SJCRH30 (cell line): Measurements from ENCODE around the gene CADPS2. TPM values are rescaled to one million over a fixed set of nuclear protein-coding genes. Genes with fewer than 3 reads are reported as not detected.
"Not testable (repeated sequence)": the region's sequence is repeated elsewhere in the genome, so short reads cannot be mapped to it uniquely, and the experiment has no call there.

Experiments used
- DNase-seq, 2 experiments: peaks; one replicate each; pipeline ENCODE4 v3.0.0-alpha.2; 2015 to 2020
- H3K27ac ChIP-seq: fragments of 250-450 bp; sonication (Bioruptor Pico); 2 replicates; pipeline ENCODE4 v1.5.1; 2020; ENCODE audit warnings: mild to moderate bottlenecking, moderate library complexity
- H3K27me3 ChIP-seq: fragments of 250-450 bp; sonication (Bioruptor Pico); 2 replicates; pipeline ENCODE4 v1.5.1; 2020; ENCODE audit warnings: mild to moderate bottlenecking, moderate library complexity
- H3K36me3 ChIP-seq: fragments of 250-450 bp; sonication (Bioruptor Pico); 2 replicates; pipeline ENCODE4 v1.5.1; 2020; ENCODE audit warnings: mild to moderate bottlenecking, moderate library complexity
- H3K4me1 ChIP-seq: fragments of 250-450 bp; sonication (Bioruptor Pico); 2 replicates; pipeline ENCODE4 v1.5.1; 2020; ENCODE audit warnings: mild to moderate bottlenecking, moderate library complexity
- H3K4me3 ChIP-seq: fragments of 250-450 bp; sonication (Bioruptor Pico); 2 replicates; pipeline ENCODE4 v1.5.1; 2020; ENCODE audit warnings: mild to moderate bottlenecking, moderate library complexity
- H3K9me3 ChIP-seq: fragments of 250-450 bp; sonication (Bioruptor Pico); replicated peaks from 2 replicates; pipeline ENCODE4 v1.5.1; 2020; ENCODE audit warnings: mild to moderate bottlenecking, moderate library complexity
- total RNA-seq: library from RNA; depleted of rRNA; stranded (reverse); fragments of >200 nt; shearing (Covaris generic); gene quantifications from 2 replicates; pipeline ENCODE4 v1.2.3, GENCODE V29; 2014

Gene CADPS2
- total RNA-seq, 1 experiment from 2014 or later, result not detected

DNA sequence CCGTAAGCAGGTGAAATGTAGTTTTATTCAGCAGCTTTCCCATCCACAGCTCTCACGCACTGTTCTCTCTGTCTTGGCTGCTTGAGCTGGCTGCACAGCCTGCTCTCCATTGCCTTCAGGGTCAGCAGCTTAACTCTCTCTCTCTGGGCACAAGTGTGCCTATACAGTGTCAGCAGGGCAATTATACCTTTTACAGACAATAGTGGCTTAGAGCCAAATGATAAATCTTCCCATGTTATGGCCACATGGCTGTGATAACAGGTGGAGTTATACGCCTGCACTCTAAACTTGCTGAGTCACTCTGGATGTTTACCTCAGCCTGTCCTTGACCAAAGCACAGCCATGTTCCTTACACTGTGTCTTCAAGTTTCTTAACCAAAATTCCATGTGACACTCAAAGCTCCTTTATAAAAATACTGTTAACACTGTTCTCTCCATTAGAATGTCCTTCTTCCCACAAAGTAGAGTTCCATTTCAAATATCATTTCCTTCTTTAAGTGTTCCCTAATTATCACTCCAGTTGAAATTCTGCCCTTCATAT lies 193.4 kb downstream of the CADPS2 start:
- DNase-seq, result no peak
- Histone ChIP-seq H3K36me3 (no peaks in the 10 kb centered on the region), H3K9me3 (no peaks in the 10 kb centered on the region), H3K27me3 (no peaks in the 10 kb centered on the region), H3K4me3 (no peak overlapping the region), H3K4me1 (no peaks in the 10 kb centered on the region), H3K27ac (no peak overlapping the region)

DNA sequence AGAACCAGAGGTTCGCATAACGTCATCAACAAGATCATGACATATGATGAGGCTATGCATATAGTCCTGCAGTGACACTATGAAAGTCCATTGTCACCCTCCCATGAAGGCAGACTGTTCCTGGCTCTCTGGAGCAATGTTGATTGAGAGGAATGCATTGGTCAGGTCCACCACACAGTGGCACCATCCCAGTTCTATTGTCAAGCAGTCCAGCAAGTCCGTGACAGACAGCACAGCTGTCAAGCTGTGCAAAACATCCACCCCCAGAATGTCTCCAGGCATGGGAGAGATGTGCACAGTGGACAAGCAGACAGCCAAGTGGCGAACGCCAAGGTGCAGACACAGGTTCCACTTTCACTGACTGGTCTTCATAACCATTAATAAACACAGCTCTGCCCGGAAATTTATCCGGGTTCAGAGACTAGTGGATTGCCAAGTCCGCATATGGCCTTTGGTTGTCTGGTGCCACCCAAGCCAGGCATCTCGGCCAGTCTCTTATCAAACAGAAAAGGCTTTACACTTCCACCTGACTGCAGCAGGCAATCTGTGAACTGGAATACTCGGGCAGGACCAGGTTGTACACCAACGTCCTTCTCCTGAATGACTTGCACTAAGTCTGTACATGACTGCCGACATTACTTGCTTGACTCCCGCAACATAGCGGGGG lies 194.6 kb downstream of the CADPS2 start:
- no peak for DNase-seq
- no peaks in the 10 kb centered on the region for H3K4me1 ChIP-seq
- H3K9me3 ChIP-seq, result no peaks in the 10 kb centered on the region
- no peak overlapping the region for H3K27ac ChIP-seq
- H3K27me3 ChIP-seq, result no peaks in the 10 kb centered on the region
- H3K4me3 ChIP-seq, result no peak overlapping the region
- no peaks in the 10 kb centered on the region for H3K36me3 ChIP-seq

DNA sequence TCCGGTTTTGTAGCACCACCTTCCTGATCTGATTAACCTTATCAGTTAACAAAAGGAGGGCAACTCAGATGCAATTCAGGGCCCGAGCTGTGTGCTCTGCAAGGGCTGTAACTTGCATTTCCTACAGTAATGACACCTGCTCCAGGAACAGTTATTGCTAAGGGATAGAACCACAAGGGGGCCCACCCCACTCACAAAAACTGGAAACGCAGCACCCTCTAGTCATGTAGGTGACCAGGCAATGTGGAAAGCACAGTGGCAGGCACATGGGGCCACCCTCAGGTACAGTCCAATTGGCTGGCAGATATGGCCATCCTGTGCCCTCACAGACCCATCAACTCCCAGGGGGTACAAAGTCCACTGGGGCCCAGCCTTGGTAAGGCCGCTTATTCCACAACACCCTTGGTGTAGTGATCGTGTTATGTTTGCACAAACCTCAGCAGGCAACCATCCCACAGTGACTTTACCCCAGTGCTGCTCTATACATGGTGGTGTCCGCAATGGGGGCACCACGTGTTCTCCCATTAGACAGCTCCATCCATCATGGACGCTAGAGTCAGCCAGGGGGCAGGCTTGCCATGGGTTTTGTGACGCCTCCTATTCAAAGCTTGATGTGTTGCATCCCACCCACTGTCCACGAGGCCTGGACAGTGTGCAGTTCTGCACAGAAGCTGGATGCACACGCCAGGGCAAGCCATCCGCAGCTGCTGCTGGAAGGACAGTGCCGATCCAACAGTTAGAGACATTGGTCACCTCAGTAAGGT lies 196.7 kb downstream of the CADPS2 start:
- peaks cover 5% of the 10 kb centered on the region; the same call in 1 of the 2 replicates for H3K27me3 ChIP-seq
- no peak overlapping the region for H3K4me3 ChIP-seq
- H3K36me3 ChIP-seq, result no peaks in the 10 kb centered on the region
- no peak for DNase-seq
- no peaks in the 10 kb centered on the region for H3K9me3 ChIP-seq
- no peaks in the 10 kb centered on the region for H3K4me1 ChIP-seq
- H3K27ac ChIP-seq, result no peak overlapping the region

DNA sequence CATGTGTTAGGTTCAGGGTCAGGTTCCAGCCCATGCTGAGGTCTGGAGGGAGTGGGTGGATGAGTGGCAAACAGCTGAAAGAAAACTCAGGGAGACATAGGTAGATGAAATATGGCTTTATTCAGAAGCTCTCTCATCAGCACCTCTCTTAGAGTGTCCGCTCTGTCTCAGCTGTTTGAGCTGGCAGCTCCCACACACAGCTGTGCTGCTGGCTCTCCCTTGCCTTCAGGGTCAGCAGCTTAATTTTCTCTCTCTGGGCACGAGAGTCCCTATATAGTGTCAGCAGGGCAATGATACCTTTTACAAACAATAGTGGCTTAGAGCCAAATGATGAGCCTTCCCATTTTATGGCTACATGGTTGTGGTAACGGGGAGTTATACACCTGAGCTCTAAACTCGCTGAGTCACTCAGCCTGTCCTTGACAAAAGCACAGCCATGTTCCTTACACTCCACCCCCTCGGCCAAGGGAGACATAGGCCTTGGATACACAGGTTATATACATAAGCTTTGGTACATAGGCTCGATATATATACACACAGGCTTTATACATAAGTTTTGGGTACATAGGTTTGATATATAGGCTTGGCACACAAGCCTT lies 197.8 kb downstream of the CADPS2 start:
- H3K27ac ChIP-seq, result no peak overlapping the region
- H3K4me3 ChIP-seq, result no peak overlapping the region
- H3K9me3 ChIP-seq, result no peaks in the 10 kb centered on the region
- no peak for DNase-seq
- no peaks in the 10 kb centered on the region for H3K4me1 ChIP-seq
- H3K36me3 ChIP-seq, result no peaks in the 10 kb centered on the region
- H3K27me3 ChIP-seq, result peaks cover 5% of the 10 kb centered on the region; the same call in 1 of the 2 replicates

DNA sequence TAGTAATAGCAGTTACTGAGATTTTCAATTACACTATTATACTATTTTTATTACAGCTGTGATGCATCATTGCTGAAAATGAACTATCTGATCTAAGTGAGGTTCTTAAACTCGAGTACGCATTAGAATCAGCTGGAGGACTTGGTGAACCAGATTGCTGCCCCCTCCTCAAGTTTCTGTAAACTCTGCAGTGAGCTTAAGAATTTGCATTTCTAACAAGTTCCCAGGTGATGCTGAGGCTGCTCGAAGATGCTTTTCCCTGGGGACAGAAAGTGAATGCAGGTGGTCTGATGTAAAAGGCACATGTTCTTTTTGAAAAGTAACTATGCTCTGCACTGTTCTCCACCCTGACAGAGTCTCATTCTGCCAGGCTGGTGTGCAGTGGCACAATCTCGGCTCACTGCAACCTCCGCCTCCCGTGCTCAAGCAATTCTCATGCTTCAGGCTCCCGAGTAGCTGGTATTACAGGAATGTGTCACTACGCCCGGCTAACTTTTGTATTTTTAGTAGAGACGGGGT lies 199.8 kb downstream of the CADPS2 start:
- H3K27me3 ChIP-seq, result peaks cover 5% of the 10 kb centered on the region; the same call in 1 of the 2 replicates
- DNase-seq, result no peak
- H3K36me3 ChIP-seq, result no peaks in the 10 kb centered on the region
- no peaks in the 10 kb centered on the region for H3K9me3 ChIP-seq
- H3K27ac ChIP-seq, result no peak overlapping the region
- H3K4me3 ChIP-seq, result no peak overlapping the region
- no peaks in the 10 kb centered on the region for H3K4me1 ChIP-seq

DNA sequence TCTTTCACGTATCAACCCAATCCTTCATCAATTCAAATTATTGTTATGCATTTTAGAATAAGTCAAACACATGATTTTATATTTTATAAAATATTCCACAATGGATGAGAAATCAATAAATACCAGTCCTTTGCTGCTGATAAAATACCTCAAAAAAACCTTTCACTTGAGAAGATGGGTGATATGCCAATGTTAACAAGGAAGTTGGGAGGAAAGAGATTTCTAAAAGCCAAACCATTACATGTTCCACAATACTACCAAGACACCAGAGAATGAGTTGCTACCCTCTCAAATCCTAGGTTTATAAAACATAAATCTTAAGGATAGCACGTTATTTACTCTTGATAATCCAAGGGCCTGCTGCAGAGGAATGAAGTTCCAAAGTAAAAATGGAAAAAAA lies 201.8 kb downstream of the CADPS2 start:
- Histone ChIP-seq H3K27me3 (peaks cover 5% of the 10 kb centered on the region; the same call in 1 of the 2 replicates), H3K27ac (no peak overlapping the region), H3K4me3 (no peak overlapping the region), H3K4me1 (no peaks in the 10 kb centered on the region), H3K9me3 (no peaks in the 10 kb centered on the region), H3K36me3 (no peaks in the 10 kb centered on the region)
- no peak for DNase-seq

DNA sequence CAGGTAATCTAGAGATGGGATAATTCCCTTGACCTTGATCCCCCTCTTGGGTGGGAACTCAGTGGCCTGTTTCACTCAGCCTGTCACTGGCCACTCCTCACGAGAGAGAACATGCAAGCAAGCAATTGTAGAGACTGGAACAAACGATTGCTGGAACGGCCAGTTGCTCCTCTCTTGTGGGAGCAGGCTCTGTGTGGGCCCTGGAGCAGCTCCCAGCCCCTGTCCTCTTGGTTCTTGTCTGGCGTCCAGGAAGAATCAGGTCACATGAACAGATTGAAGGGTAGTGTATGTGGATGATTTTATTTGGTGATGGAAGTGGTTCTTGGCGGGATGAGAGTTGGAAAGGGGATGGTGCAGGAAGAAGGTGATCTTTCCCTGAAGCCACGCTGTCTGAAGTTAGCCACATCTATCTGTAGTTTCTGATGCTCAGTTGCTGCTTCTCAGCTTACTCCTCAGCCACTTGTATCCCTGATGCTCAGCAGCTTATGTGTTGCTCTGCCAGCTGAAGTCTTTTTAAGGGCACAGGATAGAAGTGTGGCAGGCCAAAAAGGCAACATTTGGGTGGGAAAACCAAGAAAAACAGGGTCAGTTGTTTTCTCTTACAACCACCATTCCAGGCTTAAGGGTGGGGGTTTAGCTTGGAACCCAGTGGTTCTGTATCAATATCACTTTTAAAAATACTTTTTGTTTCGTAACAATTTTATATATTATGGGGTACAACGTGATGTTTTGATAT lies 203.3 kb downstream of the CADPS2 start:
- no peak for DNase-seq
- no peaks in the 10 kb centered on the region for H3K4me1 ChIP-seq
- no peaks in the 10 kb centered on the region for H3K9me3 ChIP-seq
- no peak overlapping the region for H3K27ac ChIP-seq
- no peak overlapping the region for H3K4me3 ChIP-seq
- H3K27me3 ChIP-seq, result peaks cover 5% of the 10 kb centered on the region; the same call in 1 of the 2 replicates
- H3K36me3 ChIP-seq, result no peaks in the 10 kb centered on the region

DNA sequence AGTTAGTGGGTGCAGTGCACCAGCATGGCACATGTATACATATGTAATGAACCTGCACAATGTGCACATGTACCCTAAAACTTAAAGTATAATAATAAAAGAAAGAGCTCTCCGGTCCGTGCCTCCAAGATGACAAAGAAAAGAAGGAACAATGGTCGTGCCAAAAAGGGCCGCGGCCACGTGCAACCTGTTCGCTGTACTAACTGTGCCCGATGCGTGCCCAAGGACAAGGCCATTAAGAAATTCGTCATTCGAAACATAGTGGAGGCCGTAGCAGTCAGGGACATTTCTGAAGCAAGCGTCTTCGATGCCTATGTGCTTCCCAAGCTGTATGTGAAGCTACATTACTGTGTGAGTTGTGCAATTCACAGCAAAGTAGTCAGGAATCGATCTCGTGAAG lies 205.1 kb downstream of the CADPS2 start:
- H3K27me3 ChIP-seq, H3K9me3 ChIP-seq, H3K36me3 ChIP-seq, H3K4me3 ChIP-seq, DNase-seq, H3K4me1 ChIP-seq, H3K27ac ChIP-seq: not testable (repeated sequence)

DNA sequence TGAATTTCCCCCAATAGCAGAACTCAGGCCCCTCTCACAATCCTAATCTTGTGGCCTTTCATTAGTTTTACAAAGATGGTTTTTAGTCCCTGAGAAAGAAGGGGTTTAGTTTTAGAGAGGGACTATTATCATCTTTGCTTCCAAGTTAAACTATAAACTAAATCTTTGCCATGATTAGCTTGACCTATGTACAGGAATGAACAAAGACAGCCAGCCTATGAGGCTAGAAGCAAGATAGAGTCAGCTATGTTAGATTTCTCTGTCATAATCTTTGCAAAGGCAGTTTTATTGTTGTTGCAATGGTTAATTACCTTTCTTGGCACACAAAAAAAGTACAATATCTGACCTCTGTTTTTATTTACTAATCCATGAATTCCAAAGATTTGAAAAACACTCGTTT lies 206.4 kb downstream of the CADPS2 start:
- Histone ChIP-seq H3K4me3 (no peak overlapping the region), H3K27me3 (no peaks in the 10 kb centered on the region; the same call in 1 of the 2 replicates), H3K27ac (no peak overlapping the region), H3K36me3 (no peaks in the 10 kb centered on the region), H3K4me1 (no peaks in the 10 kb centered on the region), H3K9me3 (no peaks in the 10 kb centered on the region)
- no peak for DNase-seq

DNA sequence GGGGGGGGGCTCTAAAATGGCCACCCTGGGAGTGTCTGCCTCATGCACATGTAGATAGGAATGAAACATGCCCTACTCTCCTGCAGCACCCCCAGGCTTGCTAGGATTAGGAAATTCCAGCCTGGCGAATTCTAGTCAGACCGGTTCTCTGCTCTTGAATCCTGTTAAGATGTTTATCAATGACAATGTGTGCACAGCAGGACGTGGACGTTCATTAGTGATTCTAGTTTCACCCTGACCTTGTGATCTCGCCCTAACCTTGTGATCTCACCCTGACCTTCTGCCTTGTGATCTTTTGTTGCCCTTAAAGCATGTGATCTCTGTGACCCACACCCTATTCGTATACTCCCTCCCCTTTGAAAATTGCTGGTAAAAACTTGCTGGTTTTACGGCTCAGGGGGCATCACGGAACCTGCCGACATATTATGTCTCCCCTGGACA lies 207.0 kb downstream of the CADPS2 start:
- H3K27me3 ChIP-seq, H3K36me3 ChIP-seq, H3K4me3 ChIP-seq, DNase-seq, H3K27ac ChIP-seq, H3K4me1 ChIP-seq, H3K9me3 ChIP-seq: not testable (repeated sequence)

DNA sequence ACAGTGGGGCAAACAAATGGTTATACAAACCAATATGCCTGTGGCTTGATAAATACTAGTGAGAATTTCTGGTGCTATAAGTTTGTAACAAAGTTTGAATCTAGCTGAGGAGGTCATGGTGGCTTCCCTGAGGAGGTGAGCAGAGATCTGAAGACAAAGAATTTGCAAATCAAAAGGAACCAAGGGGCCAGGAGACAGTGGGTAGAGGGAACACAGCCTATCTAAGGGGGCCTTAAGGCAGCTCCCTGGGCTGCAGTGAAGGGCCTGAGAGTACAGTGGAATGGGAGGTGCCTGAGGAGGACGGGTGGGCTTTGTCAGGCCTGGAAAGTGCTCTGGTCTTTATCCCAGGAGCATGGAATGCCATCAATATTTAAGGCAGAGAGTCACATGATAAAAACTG lies 209.1 kb downstream of the CADPS2 start:
- Histone ChIP-seq H3K36me3 (no peaks in the 10 kb centered on the region), H3K27me3 (no peaks in the 10 kb centered on the region), H3K4me3 (no peak overlapping the region), H3K4me1 (no peaks in the 10 kb centered on the region), H3K9me3 (no peaks in the 10 kb centered on the region), H3K27ac (no peak overlapping the region)
- no peak for DNase-seq

DNA sequence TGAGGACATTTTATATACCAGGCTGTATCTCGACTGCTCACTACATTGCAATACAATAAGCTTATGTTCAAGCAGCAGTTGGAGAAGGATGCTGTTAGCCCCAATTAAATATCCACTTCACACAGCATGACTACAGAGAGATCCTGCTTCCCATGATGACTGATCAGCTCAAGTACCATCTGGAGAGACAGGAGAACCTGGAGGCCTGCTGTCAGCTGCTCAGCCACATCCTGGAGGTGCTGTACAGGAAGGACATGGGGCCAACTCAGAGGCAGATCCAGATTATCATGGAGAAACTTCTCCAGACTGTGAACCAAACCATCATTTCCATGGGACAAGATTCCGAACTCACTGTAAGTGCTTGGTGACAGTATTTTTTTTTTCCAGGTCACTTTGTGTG lies 209.8 kb downstream of the CADPS2 start:
- no peak for DNase-seq
- Histone ChIP-seq H3K27me3 (no peaks in the 10 kb centered on the region), H3K4me1 (no peaks in the 10 kb centered on the region), H3K36me3 (no peaks in the 10 kb centered on the region), H3K27ac (no peak overlapping the region), H3K9me3 (no peaks in the 10 kb centered on the region), H3K4me3 (no peak overlapping the region)

DNA sequence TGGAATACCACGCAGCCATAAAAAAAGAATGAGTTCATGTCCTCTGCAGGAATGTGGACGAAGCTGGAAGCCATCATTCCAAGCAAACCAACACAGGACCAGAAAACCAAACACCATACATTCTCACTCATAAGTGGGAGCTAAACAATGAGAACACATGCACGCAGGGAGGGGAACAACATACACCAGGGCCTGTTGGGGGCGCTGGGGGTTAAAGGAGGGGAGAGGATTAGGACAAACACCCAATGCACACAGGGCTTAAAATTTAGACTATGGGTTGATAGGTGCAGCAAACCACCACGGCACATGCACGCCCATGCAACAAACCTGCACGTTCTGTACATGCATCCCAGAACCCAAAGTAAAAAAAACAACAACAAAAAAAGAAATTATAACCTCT lies 210.6 kb downstream of the CADPS2 start:
- Histone ChIP-seq H3K9me3 (no peaks in the 10 kb centered on the region), H3K36me3 (no peaks in the 10 kb centered on the region), H3K27ac (no peak overlapping the region), H3K4me3 (no peak overlapping the region), H3K4me1 (no peaks in the 10 kb centered on the region), H3K27me3 (no peaks in the 10 kb centered on the region)
- no peak for DNase-seq

DNA sequence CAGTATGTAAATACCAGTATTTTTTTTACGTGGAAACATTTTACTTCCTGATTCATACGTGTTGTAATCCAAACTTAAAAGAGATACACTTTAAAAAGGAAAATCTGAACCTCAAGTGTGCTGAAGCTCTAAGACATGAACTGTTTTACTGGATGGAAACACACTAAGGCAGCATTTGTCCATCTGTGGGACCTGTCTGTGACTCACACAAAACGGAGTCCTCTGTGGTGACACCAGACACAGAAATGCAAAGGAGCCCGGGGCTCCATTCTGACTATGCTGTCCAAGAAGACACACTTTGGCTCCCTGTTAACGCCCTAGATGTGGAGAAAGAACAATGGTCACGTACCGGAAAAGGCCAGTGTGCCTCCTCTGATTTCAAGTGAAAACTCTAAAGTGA lies 211.2 kb downstream of the CADPS2 start:
- H3K36me3 ChIP-seq, result no peaks in the 10 kb centered on the region
- no peaks in the 10 kb centered on the region for H3K9me3 ChIP-seq
- DNase-seq, result no peak
- H3K4me3 ChIP-seq, result no peak overlapping the region
- H3K27me3 ChIP-seq, result no peaks in the 10 kb centered on the region
- H3K27ac ChIP-seq, result no peak overlapping the region
- no peaks in the 10 kb centered on the region for H3K4me1 ChIP-seq
